ENCODE measurements around the gene TNFSF15.

The TNFSF15 gene

DNA sequence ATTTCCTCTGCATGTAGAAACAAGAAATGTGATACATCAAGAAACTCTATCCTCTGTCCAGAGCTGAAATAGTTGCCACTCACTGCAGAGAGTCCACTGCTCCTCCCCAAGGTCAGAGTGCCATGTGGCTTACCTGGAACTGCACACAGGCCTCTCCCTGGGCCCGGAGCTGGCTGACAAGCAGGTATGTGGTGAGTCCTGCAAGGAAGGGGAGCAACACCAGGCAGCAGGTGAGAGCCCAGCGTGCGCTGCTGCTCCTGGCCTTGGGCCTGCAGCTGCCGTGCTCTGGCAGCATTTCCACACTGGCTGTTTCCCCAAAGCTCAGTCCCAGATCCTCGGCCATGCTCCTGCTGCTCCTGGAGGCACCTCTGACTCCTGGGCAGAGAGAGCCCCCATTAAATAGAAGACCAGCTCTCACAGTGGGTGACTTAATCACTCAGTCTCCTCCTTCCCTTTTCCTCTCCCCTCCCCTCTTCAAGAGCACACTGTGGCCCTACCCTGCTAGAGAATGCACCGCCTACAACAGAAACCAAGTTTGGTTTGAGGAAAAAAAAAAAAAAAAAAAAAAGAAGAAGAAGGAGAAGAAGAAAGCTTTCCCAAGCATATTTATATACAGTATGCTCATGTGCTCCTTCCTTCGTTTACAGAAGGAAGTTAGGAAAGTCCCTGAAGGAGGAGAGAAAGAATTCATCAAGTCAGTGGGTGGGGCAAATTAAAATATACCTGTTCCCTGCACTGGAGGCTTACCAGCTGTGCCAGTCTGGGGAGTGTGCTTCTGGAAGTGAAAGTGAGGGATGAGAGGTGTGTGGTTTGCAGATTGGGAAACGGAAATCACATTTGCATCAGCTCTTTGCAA is at the start of gene TNFSF15:
Gene TNFSF15, minus strand, starts transcription at position 370 of the 856 bp plus-strand sequence. Its CDS starts 27 bp downstream, at position 343.
- H3K9ac ChIP-seq (ENCODE audit: low read length), result peak within 1 kb of the TSS; percentile 44
- H3K9me3 ChIP-seq (ENCODE audit: control insufficient read depth, low read length), result no peaks in the 10 kb centered on the region
- peaks cover 37% of the 10 kb centered on the region for H3K4me1 ChIP-seq (ENCODE audit: control insufficient read depth, insufficient read depth, low read length)
- peak within 1 kb of the TSS; percentile 33 for H3K4me3 ChIP-seq (ENCODE audit: low read length)
- H3K27me3 ChIP-seq (ENCODE audit: control insufficient read depth, insufficient read depth, low read length), result no peaks in the 10 kb centered on the region
- H3K36me3 ChIP-seq (ENCODE audit: control insufficient read depth, insufficient read depth, low read length), result no peaks in the 10 kb centered on the region

GRCh38 chr9:114855488-114855887 is 49.6 kb upstream of the TNFSF15 start:
- H3K9me3 ChIP-seq (ENCODE audit: control insufficient read depth, low read length), result no peaks in the 10 kb centered on the region
- no peaks in the 10 kb centered on the region for H3K27me3 ChIP-seq (ENCODE audit: control insufficient read depth, insufficient read depth, low read length)
- no peak overlapping the region for H3K9ac ChIP-seq (ENCODE audit: low read length)
- no peak overlapping the region for H3K4me3 ChIP-seq (ENCODE audit: low read length)
- H3K36me3 ChIP-seq (ENCODE audit: control insufficient read depth, insufficient read depth, low read length), result no peaks in the 10 kb centered on the region
- peaks cover 22% of the 10 kb centered on the region for H3K4me1 ChIP-seq (ENCODE audit: control insufficient read depth, insufficient read depth, low read length)

DNA sequence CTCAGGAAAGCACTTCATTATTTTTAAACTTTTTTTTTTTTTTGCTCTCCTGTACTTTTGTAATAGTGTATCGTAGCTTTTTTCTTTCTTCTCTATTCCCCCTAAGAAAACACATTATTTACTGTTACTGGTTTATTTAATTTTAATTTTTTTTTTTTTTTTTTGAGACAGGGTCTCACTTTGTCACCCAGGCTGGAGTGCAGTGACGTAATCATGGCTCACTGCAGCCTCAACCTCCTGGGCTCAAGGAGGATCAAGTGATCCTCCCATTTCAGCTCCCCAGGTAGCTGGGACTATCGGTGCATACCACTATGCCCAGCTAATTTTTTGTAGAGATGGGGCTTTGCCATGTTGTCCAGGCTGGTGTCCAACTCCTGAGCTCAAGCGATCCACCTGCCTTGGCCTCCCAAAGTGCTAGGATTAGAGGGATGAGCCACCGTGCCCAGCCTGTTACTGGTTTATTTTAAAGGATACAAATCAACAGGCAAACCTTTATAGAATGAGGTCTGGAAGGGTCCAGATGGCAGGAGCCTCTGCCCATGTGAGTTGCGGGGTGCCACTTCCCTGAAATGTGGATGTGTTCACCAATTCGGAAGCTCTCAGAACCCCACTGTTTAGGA is 49.0 kb upstream of the TNFSF15 start:
- H3K4me3 ChIP-seq (ENCODE audit: low read length), result no peak overlapping the region
- no peak overlapping the region for H3K9ac ChIP-seq (ENCODE audit: low read length)
- H3K36me3 ChIP-seq (ENCODE audit: control insufficient read depth, insufficient read depth, low read length), result no peaks in the 10 kb centered on the region
- no peaks in the 10 kb centered on the region for H3K9me3 ChIP-seq (ENCODE audit: control insufficient read depth, low read length)
- no peaks in the 10 kb centered on the region for H3K27me3 ChIP-seq (ENCODE audit: control insufficient read depth, insufficient read depth, low read length)
- peaks cover 22% of the 10 kb centered on the region for H3K4me1 ChIP-seq (ENCODE audit: control insufficient read depth, insufficient read depth, low read length)

- H3K36me3 ChIP-seq (ENCODE audit: control insufficient read depth, insufficient read depth, low read length), result no peaks in the 10 kb centered on the region
- H3K9me3 ChIP-seq (ENCODE audit: control insufficient read depth, low read length), result no peaks in the 10 kb centered on the region
- no peak overlapping the region for H3K9ac ChIP-seq (ENCODE audit: low read length)
- H3K27me3 ChIP-seq (ENCODE audit: control insufficient read depth, insufficient read depth, low read length), result no peaks in the 10 kb centered on the region
- H3K4me1 ChIP-seq (ENCODE audit: control insufficient read depth, insufficient read depth, low read length), result peaks cover 22% of the 10 kb centered on the region
- H3K4me3 ChIP-seq (ENCODE audit: low read length), result no peak overlapping the region
Measured at GRCh38 chr9:114853071-114853855, 47.4 kb upstream of the TNFSF15 start.

GRCh38 chr9:114852050-114852594 is 46.3 kb upstream of the TNFSF15 start:
- no peaks in the 10 kb centered on the region for H3K9me3 ChIP-seq (ENCODE audit: control insufficient read depth, low read length)
- no peak overlapping the region for H3K9ac ChIP-seq (ENCODE audit: low read length)
- H3K4me1 ChIP-seq (ENCODE audit: control insufficient read depth, insufficient read depth, low read length), result peaks cover 22% of the 10 kb centered on the region
- no peaks in the 10 kb centered on the region for H3K36me3 ChIP-seq (ENCODE audit: control insufficient read depth, insufficient read depth, low read length)
- no peak overlapping the region for H3K4me3 ChIP-seq (ENCODE audit: low read length)
- H3K27me3 ChIP-seq (ENCODE audit: control insufficient read depth, insufficient read depth, low read length), result no peaks in the 10 kb centered on the region

DNA sequence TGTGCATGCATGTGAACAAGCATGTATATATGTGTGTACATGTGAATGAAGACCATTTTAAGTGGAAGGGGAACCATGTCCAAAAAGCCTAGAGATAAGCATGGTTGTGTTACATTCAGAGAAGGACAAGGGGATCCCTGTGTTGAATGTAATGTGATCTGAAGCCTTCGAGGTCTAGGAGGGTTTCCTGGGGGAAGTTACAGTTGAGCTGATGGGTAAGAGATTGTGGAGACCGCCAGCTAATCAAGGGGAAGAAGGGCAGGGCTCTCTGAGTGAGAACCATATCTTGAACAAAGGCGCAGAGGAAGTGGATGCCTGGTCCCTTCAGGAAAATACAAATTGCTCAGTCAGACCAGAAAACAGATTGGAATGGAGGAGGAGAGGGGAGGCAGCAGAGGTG is 45.5 kb upstream of the TNFSF15 start:
- no peaks in the 10 kb centered on the region for H3K36me3 ChIP-seq (ENCODE audit: control insufficient read depth, insufficient read depth, low read length)
- H3K9me3 ChIP-seq (ENCODE audit: control insufficient read depth, low read length), result no peaks in the 10 kb centered on the region
- no peaks in the 10 kb centered on the region for H3K27me3 ChIP-seq (ENCODE audit: control insufficient read depth, insufficient read depth, low read length)
- peaks cover 22% of the 10 kb centered on the region for H3K4me1 ChIP-seq (ENCODE audit: control insufficient read depth, insufficient read depth, low read length)
- H3K4me3 ChIP-seq (ENCODE audit: low read length), result no peak overlapping the region
- H3K9ac ChIP-seq (ENCODE audit: low read length), result no peak overlapping the region

DNA sequence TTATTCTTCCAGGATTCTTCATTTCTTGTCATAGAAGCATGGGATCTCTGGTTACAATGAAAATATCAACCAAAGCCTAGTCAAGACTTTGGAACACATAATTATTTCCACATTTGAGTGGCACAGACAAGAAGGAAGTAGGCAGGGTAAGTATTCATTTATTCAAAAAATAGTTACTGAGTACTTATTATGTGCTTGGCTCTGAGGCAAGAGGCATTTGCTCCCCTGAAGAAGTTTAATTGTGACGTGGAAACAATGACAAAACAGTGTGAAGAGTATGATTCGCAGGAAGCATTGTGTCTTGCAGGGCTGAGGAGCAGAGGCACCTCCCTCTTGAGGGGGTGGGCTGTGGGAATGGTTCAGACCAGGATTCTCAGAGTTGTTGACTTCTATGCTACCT is 45.0 kb upstream of the TNFSF15 start:
- Histone ChIP-seq H3K9ac (ENCODE audit: low read length) (no peak overlapping the region), H3K4me3 (ENCODE audit: low read length) (no peak overlapping the region), H3K9me3 (ENCODE audit: control insufficient read depth, low read length) (no peaks in the 10 kb centered on the region), H3K27me3 (ENCODE audit: control insufficient read depth, insufficient read depth, low read length) (no peaks in the 10 kb centered on the region), H3K4me1 (ENCODE audit: control insufficient read depth, insufficient read depth, low read length) (peaks cover 22% of the 10 kb centered on the region), H3K36me3 (ENCODE audit: control insufficient read depth, insufficient read depth, low read length) (no peaks in the 10 kb centered on the region)

DNA sequence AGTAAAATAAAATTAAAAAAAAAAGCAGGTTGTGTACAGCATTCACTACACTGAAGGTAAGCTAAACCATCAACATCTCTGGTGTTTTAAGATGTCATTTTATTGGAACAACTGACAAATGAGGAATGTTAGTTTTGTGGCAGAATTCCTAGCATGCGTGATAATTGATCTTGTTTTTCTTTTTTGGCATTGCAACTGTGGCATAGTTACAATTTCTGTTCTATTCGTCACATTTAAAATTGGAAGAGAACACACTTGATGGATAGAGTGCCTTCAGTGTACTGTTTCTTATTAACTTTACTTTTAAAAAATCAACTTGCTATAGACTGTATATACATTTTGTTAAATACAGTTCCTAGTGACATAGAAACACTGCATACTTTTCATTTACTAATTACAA is 43.6 kb upstream of the TNFSF15 start:
- Histone ChIP-seq H3K27me3 (ENCODE audit: control insufficient read depth, insufficient read depth, low read length) (no peaks in the 10 kb centered on the region), H3K36me3 (ENCODE audit: control insufficient read depth, insufficient read depth, low read length) (no peaks in the 10 kb centered on the region), H3K9ac (ENCODE audit: low read length) (no peak overlapping the region), H3K4me3 (ENCODE audit: low read length) (no peak overlapping the region), H3K4me1 (ENCODE audit: control insufficient read depth, insufficient read depth, low read length) (peaks cover 22% of the 10 kb centered on the region), H3K9me3 (ENCODE audit: control insufficient read depth, low read length) (no peaks in the 10 kb centered on the region)

DNA sequence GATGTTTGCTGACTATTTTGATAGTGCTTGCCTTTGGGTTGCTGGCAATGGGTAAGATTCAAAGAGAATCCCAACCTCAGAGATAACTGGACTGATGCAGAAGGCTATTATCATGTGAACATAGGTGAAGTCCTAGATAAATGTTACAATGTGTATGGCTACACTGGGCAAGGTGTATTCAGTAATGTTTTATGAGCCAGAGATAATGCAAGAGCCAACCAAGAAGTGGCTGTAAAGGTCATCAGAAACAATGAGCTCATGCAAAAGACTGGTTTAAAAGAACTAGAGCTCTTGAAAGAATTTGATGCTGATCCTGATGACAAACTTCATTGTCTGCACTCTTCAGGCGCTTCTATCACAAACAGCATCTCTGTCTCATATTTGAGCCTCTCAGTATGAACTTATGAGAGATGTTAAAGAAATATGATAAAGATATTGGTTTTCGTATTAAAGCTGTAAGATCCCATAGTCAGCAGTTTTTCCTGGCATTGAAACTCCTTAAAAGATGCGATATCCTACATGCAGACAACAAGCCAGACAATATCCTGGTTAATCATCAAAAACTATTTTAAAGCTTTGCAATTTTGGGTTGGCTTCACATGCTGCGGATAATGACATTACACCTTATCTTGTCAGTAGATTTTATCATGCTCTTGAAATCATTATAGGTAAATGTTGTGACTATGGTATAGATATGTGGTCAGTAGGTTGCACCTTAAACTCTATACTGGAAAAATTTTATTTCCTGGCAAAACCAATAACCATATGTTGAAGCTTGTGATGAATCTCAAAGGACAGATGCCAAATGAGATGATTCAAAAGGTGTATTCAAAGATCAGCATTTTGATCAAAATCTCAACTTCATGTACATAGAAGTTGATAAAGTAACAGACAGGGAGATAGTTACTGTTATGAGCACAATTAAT is 41.9 kb upstream of the TNFSF15 start:
- no peak overlapping the region for H3K9ac ChIP-seq (ENCODE audit: low read length)
- no peaks in the 10 kb centered on the region for H3K27me3 ChIP-seq (ENCODE audit: control insufficient read depth, insufficient read depth, low read length)
- H3K9me3 ChIP-seq (ENCODE audit: control insufficient read depth, low read length), result no peaks in the 10 kb centered on the region
- no peaks in the 10 kb centered on the region for H3K36me3 ChIP-seq (ENCODE audit: control insufficient read depth, insufficient read depth, low read length)
- peaks cover 18% of the 10 kb centered on the region for H3K4me1 ChIP-seq (ENCODE audit: control insufficient read depth, insufficient read depth, low read length)
- H3K4me3 ChIP-seq (ENCODE audit: low read length), result no peak overlapping the region

DNA sequence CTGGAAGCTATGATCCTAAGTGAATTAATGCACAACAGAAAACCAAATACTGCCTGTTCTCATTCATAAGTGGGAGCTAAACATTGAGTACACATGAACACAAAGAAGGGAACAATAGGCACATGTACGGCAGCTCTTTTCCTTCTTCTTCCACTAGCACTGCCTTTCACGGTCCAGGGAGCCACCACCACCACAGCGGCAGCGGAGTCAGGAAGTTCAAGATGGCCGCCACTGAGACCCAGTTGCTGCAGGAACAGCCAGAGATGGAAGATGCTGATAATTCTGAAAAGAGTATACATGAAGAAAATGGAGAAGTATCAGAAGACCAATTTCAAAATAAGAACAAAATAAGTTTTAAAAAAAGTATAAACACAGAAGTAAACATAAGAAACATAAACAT is 39.5 kb upstream of the TNFSF15 start:
- Histone ChIP-seq H3K27me3 (ENCODE audit: control insufficient read depth, insufficient read depth, low read length) (no peaks in the 10 kb centered on the region), H3K9me3 (ENCODE audit: control insufficient read depth, low read length) (no peaks in the 10 kb centered on the region), H3K4me3 (ENCODE audit: low read length) (no peak overlapping the region), H3K9ac (ENCODE audit: low read length) (no peak overlapping the region), H3K36me3 (ENCODE audit: control insufficient read depth, insufficient read depth, low read length) (no peaks in the 10 kb centered on the region), H3K4me1 (ENCODE audit: control insufficient read depth, insufficient read depth, low read length) (no peaks in the 10 kb centered on the region)

- no peak overlapping the region for H3K9ac ChIP-seq (ENCODE audit: low read length)
- no peaks in the 10 kb centered on the region for H3K9me3 ChIP-seq (ENCODE audit: control insufficient read depth, low read length)
- no peaks in the 10 kb centered on the region for H3K4me1 ChIP-seq (ENCODE audit: control insufficient read depth, insufficient read depth, low read length)
- no peaks in the 10 kb centered on the region for H3K36me3 ChIP-seq (ENCODE audit: control insufficient read depth, insufficient read depth, low read length)
- H3K4me3 ChIP-seq (ENCODE audit: low read length), result no peak overlapping the region
- peaks cover under 1% of the 10 kb centered on the region for H3K27me3 ChIP-seq (ENCODE audit: control insufficient read depth, insufficient read depth, low read length)
Measured at GRCh38 chr9:114844766-114845165, 38.9 kb upstream of the TNFSF15 start.

Data from mucosa of stomach (tissue), 1 donor.